ENCODE data around the gene STIP1. TPM values are rescaled to one million over a fixed set of nuclear protein-coding genes. Genes with fewer than 3 reads are reported as not detected.

The STIP1 gene
- total RNA-seq, 2 donors from 2014 or later = 35.8 to 63.6 TPM

- intact Hi-C loops (cut with DNase I) = loop anchor here (5.0 kb wide), 1 partner anchor 88 kb away; no protein-coding TSS in a partner anchor
Measured at GRCh38 chr11:64208796-64209562, 23.0 kb downstream of the STIP1 start.

DNA sequence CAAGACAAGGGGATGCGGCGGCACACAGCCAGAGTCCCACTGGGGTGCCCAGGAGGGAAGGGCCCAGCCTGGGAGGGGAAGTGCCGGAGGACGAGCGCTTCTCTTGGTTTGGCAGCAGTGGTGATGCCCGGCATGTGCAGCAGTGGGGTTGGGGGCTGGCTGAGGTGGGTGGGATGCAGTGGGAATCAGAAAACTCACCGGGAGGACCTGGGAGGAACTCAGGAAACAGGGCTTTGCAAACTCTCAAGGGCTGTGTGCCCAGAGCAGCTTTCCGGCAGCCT, 23.5 kb downstream of the STIP1 start:
- Histone ChIP-seq H3K36me3 (replicated peaks in 1 of 2; ENCODE audit: insufficient read depth in 1 of 2, low read depth in 2 of 2) (no peaks in the 10 kb centered on the region), H3K4me3 (no peak overlapping the region), H3K27me3 (no peaks in the 10 kb centered on the region), H3K9me3 (no peaks in the 10 kb centered on the region), H3K4me1 (peaks cover 4% of the 10 kb centered on the region), H3K27ac (no peak overlapping the region)
- DNase-seq = no peak
- 91 to 95% methylated on average over 8 of the region's 8 CpGs for WGBS, 2 donors
- TF ChIP-seq, protein P1, sequence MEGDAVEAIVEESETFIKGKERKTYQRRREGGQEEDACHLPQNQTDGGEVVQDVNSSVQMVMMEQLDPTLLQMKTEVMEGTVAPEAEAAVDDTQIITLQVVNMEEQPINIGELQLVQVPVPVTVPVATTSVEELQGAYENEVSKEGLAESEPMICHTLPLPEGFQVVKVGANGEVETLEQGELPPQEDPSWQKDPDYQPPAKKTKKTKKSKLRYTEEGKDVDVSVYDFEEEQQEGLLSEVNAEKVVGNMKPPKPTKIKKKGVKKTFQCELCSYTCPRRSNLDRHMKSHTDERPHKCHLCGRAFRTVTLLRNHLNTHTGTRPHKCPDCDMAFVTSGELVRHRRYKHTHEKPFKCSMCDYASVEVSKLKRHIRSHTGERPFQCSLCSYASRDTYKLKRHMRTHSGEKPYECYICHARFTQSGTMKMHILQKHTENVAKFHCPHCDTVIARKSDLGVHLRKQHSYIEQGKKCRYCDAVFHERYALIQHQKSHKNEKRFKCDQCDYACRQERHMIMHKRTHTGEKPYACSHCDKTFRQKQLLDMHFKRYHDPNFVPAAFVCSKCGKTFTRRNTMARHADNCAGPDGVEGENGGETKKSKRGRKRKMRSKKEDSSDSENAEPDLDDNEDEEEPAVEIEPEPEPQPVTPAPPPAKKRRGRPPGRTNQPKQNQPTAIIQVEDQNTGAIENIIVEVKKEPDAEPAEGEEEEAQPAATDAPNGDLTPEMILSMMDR (IDR thresholded peaks at IDR 0.05) = no peak
- no peak for TF ChIP-seq POLR2A (IDR thresholded peaks at IDR 0.05)
- ATAC-seq = no peak
- intact Hi-C loops (cut with DNase I) = loop anchor here (5.0 kb wide), 1 partner anchor 88 kb away; no protein-coding TSS in a partner anchor

More at GRCh38 chr11:64208796-64209562, 23.0 kb downstream of the STIP1 start:
- Histone ChIP-seq H3K4me3 (no peak overlapping the region), H3K27me3 (no peaks in the 10 kb centered on the region), H3K27ac (no peak overlapping the region), H3K4me1 (peaks cover 9% of the 10 kb centered on the region), H3K9me3 (no peaks in the 10 kb centered on the region), H3K36me3 (replicated peaks in 1 of 2; ENCODE audit: insufficient read depth in 1 of 2, low read depth in 2 of 2) (no peaks in the 10 kb centered on the region)
- TF ChIP-seq, protein P1 (IDR thresholded peaks at IDR 0.05) = no peak
- TF ChIP-seq POLR2A (IDR thresholded peaks at IDR 0.05) = no peak
- 83 to 86% methylated on average over 14 to 16 of the region's 18 CpGs for WGBS, 2 donors
- DNase-seq = no peak
- ATAC-seq = no peak

DNA sequence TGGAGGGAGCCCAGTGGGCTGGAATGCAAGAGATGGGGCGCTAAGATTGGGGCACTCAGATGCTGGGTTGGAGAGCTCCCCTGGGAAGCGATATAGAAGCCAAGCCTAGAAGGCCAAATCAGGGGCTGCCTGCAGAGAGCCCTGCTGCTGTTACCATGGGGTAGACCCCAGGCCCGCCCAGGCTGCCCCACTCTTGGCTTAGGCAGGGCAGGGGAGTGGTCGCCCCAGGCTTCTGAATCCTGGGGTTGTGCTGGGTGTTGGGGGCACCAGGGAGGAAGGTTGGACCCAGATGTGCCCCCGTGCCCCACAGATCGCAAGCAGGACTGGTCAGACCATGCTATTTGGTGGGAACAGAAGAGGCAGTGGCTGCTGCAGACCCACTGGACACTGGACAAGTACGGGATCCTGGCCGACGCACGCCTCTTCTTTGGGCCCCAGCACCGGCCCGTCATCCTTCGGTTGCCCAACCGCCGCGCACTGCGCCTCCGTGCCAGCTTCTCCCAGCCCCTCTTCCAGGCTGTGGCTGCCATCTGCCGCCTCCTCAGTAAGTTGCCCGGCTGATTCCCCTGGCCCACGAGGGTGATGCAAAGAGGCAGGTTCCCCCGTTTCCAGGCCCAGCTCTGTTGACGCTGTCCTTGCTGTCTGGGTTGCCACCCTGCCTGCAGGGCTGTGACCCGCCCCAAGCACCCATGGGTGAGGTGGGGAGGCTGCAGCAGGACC, 24.5 kb downstream of the STIP1 start:
- Histone ChIP-seq H3K27ac (no peak overlapping the region), H3K4me1 (no peaks in the 10 kb centered on the region), H3K9me3 (no peaks in the 10 kb centered on the region), H3K36me3 (replicated peaks in 1 of 2; ENCODE audit: insufficient read depth in 1 of 2, low read depth in 2 of 2) (no peaks in the 10 kb centered on the region), H3K27me3 (no peaks in the 10 kb centered on the region), H3K4me3 (no peak overlapping the region)
- intact Hi-C loops (cut with DNase I) = no loop called here
- TF ChIP-seq, protein P1 (IDR thresholded peaks at IDR 0.05) = no peak
- TF ChIP-seq POLR2A (IDR thresholded peaks at IDR 0.05) = no peak
- DNase-seq (no peak), ATAC-seq (no peak)
- 90 to 94% methylated on average over 6 to 24 of the region's 24 CpGs for WGBS, 2 donors

DNA sequence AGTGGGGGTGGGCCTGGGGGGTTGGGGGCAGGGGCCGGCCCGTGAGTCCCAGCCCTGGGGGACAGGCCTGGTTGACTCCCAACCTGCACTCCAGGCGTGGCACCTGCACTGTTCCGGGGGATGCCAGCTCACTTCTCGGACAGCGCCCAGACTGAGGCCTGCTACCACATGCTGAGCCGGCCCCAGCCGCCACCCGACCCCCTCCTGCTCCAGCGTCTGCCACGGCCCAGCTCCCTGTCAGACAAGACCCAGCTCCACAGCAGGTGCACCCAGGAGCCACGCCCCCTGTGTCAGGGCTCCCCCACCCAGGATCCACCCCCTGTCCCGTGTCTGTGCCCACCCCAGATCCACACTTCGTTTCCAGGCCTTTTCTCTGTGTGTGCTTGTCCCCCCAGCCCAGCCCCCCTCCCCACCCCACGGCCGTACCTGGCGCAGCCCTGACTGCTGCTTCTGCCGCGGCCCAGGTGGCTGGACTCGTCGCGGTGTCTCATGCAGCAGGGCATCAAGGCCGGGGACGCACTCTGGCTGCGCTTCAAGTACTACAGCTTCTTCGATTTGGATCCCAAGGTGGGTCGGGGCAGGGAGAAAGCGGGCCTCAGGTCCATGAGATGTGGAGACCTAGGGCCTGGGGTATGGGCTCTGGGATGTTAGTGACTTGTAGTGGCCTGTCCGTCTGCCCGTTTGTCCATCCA, 25.4 kb downstream of the STIP1 start:
- ATAC-seq (no peak), DNase-seq (no peak)
- intact Hi-C loops (cut with DNase I) = no loop called here
- WGBS, 2 donors = 84 to 89% methylated on average over 7 to 26 of the region's 30 CpGs
- TF ChIP-seq, protein P1 (IDR thresholded peaks at IDR 0.05) = no peak
- Histone ChIP-seq H3K4me3 (no peak overlapping the region), H3K27me3 (no peaks in the 10 kb centered on the region), H3K36me3 (replicated peaks in 1 of 2; ENCODE audit: insufficient read depth in 1 of 2, low read depth in 2 of 2) (no peaks in the 10 kb centered on the region), H3K9me3 (no peaks in the 10 kb centered on the region), H3K4me1 (no peaks in the 10 kb centered on the region), H3K27ac (no peak overlapping the region)
